ENCODE data around the gene GFRA4.

- TF ChIP-seq CTCF (IDR thresholded peaks at IDR 0.05) (no peak), EZH2 (IDR thresholded peaks at IDR 0.05; ENCODE audit: borderline replicate concordance, insufficient read depth, low read depth, low read length, poor library complexity, severe bottlenecking) (no peak)
Observed at GRCh38 chr20:3632311-3633004, 30.7 kb downstream of the GFRA4 start.

Data from B cell (primary cell).